GM12878 (cell line): ENCODE results near the gene RENBP. TPM values are rescaled to one million over a fixed set of nuclear protein-coding genes. Genes with fewer than 3 reads are reported as not detected.
A peak's percentile ranks its signal among the peaks of the same experiment; 100 is the strongest.

Experiments used
- CEBPB ChIP-seq, 2 experiments: fragments of 150-350 bp in 1 of 2; IDR thresholded peaks; 2 replicates each; pipeline ENCODE4 v1.6.1; 2012 to 2014; ENCODE audit warnings: low read depth in 2 of 2, low read length in 2 of 2, borderline replicate concordance in 1 of 2, inconsistent platforms in 1 of 2
- KDM1A ChIP-seq: fragments of 200-600 bp; sonication (generic); IDR thresholded peaks from 2 replicates; pipeline ENCODE4 v1.6.1; 2016; ENCODE audit warnings: borderline replicate concordance
- NRF1 ChIP-seq: conservative IDR thresholded peaks from 2 replicates; pipeline ENCODE4 v1.6.1; 2011; ENCODE audit warnings: mild to moderate bottlenecking, low read depth, low read length, improper control_type of control experiment
- PAX8 ChIP-seq: fragments of 450-650 bp; IDR thresholded peaks from 2 replicates; pipeline ENCODE4 v1.6.1; 2017; ENCODE audit warnings: mild to moderate bottlenecking, moderate library complexity
- POLR2A ChIP-seq: IDR thresholded peaks from 2 replicates; pipeline ENCODE4 v1.6.1; 2011; ENCODE audit warnings: low read depth, mild to moderate bottlenecking, low read length
- RAD51 ChIP-seq: fragments of 450-650 bp; IDR thresholded peaks from 2 replicates; pipeline ENCODE4 v1.6.1; 2016; ENCODE audit warnings: moderate library complexity, mild to moderate bottlenecking, inconsistent platforms
- SMAD1 ChIP-seq: fragments of 450-650 bp; IDR thresholded peaks from 2 replicates; pipeline ENCODE4 v1.6.1; 2018; ENCODE audit warnings: mild to moderate bottlenecking, low read depth; ENCODE audit not compliant: partially characterized antibody
- TARDBP ChIP-seq: IDR thresholded peaks from 2 replicates; pipeline ENCODE4 v1.6.1; 2016; ENCODE audit warnings: borderline replicate concordance
- YY1 ChIP-seq: IDR thresholded peaks from 2 replicates; pipeline ENCODE4 v1.6.1; 2011; ENCODE audit warnings: low read depth, mild to moderate bottlenecking, low read length
- polyA plus RNA-seq, 11 experiments: library from polyadenylated mRNA; depleted of rRNA in 4 of 11; unstranded in 6 of 11; stranded (reverse) in 5 of 11; fragments of >200 nt; fragmentation: Nextera tagmentation in 4 of 11; fragmentation: Illumina TruSeq in 1 of 11; extraction: Ambion mirVana in 4 of 11; extraction: Trizol in 1 of 11; gene quantifications; 1 replicate in 1 of 11; 2 replicates in 10 of 11; pipeline versions ENCODE4 v1.2.1 to v1.2.3, GENCODE V29; 2011 to 2016; ENCODE audit warnings: inconsistent platforms in 2 of 11, missing spikeins in 2 of 11, low read depth in 1 of 11
- total RNA-seq, 4 experiments: library from RNA; depleted of rRNA in 3 of 4; stranded (reverse); fragments of >200 nt in 3 of 4; fragmentation: Illumina TruSeq in 1 of 4; extraction: Trizol in 1 of 4; gene quantifications; 2 replicates each; pipeline versions ENCODE4 v1.2.1 to v1.2.3, GENCODE V29; 2013 to 2021
- TF ChIP-seq, protein P1 (sequence below): fragments of 450-650 bp; IDR thresholded peaks from 2 replicates; pipeline ENCODE4 v1.6.1; 2016; ENCODE audit warnings: mild to moderate bottlenecking
- TF ChIP-seq, protein P2 (sequence below): fragments of 150-350 bp; IDR thresholded peaks from 2 replicates; pipeline ENCODE4 v1.6.1; 2014; ENCODE audit warnings: mild to moderate bottlenecking, low read depth, low read length
- TF ChIP-seq, protein P3 (sequence below): IDR thresholded peaks from 2 replicates; pipeline ENCODE4 v1.6.1; 2011; ENCODE audit warnings: mild to moderate bottlenecking, low read depth, low read length, moderate library complexity; ENCODE audit not compliant: insufficient replicate concordance
- TF ChIP-seq, protein P4 (sequence below): fragments of 150-350 bp; IDR thresholded peaks from 2 replicates; pipeline ENCODE4 v1.6.1; 2016; ENCODE audit warnings: low read depth, low read length
- TF ChIP-seq, protein P5 (sequence below): fragments of 450-650 bp; IDR thresholded peaks from 2 replicates; pipeline ENCODE4 v1.6.1; 2017; ENCODE audit warnings: mild to moderate bottlenecking
- TF ChIP-seq, protein P6 (sequence below): fragments of 450-650 bp; IDR thresholded peaks from 2 replicates; pipeline ENCODE4 v1.6.1; 2017; ENCODE audit warnings: mild to moderate bottlenecking, moderate library complexity

RENBP gene
- total and polyA plus RNA-seq, 10 of the 15 experiments (the other 5 are each of a cell fraction or from before 2014, with no cell fraction given) = 0.36 to 4.9 (median 1.8) TPM; not detected in 3

DNA sequence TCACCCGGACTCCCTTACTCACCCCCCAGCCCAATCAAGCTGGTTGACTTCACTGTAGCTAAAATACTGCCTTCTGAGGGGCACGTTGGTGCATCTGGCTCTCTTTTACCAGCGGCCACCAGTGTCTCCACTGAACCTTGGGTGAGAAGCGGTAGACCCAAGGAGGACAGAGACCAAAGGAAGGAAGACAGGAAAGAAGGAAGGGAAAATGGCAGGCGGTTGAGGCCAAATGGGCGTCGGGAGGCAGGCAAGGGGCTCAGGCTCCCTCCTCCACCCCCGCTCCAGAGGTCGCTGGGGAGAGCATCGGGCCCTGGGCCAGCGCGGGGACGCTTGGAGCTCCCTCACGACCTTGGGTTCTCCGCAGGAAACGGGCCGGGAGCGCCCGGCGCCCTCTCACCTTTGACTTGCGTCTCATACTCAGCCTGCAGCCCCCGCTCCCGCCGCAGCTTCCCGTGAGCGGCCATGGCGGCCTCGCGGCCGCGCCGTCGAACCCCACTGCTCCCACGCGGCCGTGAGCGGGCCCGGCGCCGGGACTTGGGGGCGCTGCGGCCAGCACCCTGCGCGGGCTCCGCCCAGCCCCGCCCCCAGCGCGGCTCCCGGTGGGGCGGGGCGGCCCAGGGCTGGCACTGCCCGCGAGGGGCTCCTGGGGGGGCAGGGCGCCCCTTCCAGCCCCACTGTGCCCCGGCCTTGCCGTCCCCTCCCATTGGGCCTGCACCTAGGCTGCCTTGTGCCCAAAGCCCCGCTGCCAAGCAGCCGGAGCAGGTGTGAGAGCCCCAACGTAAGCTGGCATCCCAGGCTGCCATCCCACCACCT lies 18.5 kb downstream of the RENBP start, which contains the start of gene ARHGAP4 (continued):
- TF ChIP-seq, protein P1, sequence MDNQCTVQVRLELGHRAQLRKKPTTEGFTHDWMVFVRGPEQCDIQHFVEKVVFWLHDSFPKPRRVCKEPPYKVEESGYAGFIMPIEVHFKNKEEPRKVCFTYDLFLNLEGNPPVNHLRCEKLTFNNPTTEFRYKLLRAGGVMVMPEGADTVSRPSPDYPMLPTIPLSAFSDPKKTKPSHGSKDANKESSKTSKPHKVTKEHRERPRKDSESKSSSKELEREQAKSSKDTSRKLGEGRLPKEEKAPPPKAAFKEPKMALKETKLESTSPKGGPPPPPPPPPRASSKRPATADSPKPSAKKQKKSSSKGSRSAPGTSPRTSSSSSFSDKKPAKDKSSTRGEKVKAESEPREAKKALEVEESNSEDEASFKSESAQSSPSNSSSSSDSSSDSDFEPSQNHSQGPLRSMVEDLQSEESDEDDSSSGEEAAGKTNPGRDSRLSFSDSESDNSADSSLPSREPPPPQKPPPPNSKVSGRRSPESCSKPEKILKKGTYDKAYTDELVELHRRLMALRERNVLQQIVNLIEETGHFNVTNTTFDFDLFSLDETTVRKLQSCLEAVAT = peak; percentile 17
- TF ChIP-seq YY1 (peak; percentile 80), TARDBP (no peak), CEBPB (IDR thresholded peaks at IDR 0.05; ENCODE audit: borderline replicate concordance in 1 of 2, low read depth in 2 of 2, low read length in 2 of 2) (no peak), POLR2A (peak; percentile 71), PAX8 (no peak), KDM1A (no peak), RAD51 (no peak), SMAD1 (no peak), NRF1 (no peak)
- TF ChIP-seq, protein P2, sequence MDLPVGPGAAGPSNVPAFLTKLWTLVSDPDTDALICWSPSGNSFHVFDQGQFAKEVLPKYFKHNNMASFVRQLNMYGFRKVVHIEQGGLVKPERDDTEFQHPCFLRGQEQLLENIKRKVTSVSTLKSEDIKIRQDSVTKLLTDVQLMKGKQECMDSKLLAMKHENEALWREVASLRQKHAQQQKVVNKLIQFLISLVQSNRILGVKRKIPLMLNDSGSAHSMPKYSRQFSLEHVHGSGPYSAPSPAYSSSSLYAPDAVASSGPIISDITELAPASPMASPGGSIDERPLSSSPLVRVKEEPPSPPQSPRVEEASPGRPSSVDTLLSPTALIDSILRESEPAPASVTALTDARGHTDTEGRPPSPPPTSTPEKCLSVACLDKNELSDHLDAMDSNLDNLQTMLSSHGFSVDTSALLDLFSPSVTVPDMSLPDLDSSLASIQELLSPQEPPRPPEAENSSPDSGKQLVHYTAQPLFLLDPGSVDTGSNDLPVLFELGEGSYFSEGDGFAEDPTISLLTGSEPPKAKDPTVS = no peak
- TF ChIP-seq, protein P3, sequence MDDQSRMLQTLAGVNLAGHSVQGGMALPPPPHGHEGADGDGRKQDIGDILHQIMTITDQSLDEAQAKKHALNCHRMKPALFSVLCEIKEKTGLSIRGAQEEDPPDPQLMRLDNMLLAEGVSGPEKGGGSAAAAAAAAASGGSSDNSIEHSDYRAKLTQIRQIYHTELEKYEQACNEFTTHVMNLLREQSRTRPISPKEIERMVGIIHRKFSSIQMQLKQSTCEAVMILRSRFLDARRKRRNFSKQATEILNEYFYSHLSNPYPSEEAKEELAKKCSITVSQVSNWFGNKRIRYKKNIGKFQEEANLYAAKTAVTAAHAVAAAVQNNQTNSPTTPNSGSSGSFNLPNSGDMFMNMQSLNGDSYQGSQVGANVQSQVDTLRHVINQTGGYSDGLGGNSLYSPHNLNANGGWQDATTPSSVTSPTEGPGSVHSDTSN = no peak
- TF ChIP-seq, protein P4, sequence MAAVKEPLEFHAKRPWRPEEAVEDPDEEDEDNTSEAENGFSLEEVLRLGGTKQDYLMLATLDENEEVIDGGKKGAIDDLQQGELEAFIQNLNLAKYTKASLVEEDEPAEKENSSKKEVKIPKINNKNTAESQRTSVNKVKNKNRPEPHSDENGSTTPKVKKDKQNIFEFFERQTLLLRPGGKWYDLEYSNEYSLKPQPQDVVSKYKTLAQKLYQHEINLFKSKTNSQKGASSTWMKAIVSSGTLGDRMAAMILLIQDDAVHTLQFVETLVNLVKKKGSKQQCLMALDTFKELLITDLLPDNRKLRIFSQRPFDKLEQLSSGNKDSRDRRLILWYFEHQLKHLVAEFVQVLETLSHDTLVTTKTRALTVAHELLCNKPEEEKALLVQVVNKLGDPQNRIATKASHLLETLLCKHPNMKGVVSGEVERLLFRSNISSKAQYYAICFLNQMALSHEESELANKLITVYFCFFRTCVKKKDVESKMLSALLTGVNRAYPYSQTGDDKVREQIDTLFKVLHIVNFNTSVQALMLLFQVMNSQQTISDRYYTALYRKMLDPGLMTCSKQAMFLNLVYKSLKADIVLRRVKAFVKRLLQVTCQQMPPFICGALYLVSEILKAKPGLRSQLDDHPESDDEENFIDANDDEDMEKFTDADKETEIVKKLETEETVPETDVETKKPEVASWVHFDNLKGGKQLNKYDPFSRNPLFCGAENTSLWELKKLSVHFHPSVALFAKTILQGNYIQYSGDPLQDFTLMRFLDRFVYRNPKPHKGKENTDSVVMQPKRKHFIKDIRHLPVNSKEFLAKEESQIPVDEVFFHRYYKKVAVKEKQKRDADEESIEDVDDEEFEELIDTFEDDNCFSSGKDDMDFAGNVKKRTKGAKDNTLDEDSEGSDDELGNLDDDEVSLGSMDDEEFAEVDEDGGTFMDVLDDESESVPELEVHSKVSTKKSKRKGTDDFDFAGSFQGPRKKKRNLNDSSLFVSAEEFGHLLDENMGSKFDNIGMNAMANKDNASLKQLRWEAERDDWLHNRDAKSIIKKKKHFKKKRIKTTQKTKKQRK = no peak
- TF ChIP-seq, protein P5, sequence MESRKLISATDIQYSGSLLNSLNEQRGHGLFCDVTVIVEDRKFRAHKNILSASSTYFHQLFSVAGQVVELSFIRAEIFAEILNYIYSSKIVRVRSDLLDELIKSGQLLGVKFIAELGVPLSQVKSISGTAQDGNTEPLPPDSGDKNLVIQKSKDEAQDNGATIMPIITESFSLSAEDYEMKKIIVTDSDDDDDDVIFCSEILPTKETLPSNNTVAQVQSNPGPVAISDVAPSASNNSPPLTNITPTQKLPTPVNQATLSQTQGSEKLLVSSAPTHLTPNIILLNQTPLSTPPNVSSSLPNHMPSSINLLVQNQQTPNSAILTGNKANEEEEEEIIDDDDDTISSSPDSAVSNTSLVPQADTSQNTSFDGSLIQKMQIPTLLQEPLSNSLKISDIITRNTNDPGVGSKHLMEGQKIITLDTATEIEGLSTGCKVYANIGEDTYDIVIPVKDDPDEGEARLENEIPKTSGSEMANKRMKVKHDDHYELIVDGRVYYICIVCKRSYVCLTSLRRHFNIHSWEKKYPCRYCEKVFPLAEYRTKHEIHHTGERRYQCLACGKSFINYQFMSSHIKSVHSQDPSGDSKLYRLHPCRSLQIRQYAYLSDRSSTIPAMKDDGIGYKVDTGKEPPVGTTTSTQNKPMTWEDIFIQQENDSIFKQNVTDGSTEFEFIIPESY = no peak
- TF ChIP-seq, protein P6, sequence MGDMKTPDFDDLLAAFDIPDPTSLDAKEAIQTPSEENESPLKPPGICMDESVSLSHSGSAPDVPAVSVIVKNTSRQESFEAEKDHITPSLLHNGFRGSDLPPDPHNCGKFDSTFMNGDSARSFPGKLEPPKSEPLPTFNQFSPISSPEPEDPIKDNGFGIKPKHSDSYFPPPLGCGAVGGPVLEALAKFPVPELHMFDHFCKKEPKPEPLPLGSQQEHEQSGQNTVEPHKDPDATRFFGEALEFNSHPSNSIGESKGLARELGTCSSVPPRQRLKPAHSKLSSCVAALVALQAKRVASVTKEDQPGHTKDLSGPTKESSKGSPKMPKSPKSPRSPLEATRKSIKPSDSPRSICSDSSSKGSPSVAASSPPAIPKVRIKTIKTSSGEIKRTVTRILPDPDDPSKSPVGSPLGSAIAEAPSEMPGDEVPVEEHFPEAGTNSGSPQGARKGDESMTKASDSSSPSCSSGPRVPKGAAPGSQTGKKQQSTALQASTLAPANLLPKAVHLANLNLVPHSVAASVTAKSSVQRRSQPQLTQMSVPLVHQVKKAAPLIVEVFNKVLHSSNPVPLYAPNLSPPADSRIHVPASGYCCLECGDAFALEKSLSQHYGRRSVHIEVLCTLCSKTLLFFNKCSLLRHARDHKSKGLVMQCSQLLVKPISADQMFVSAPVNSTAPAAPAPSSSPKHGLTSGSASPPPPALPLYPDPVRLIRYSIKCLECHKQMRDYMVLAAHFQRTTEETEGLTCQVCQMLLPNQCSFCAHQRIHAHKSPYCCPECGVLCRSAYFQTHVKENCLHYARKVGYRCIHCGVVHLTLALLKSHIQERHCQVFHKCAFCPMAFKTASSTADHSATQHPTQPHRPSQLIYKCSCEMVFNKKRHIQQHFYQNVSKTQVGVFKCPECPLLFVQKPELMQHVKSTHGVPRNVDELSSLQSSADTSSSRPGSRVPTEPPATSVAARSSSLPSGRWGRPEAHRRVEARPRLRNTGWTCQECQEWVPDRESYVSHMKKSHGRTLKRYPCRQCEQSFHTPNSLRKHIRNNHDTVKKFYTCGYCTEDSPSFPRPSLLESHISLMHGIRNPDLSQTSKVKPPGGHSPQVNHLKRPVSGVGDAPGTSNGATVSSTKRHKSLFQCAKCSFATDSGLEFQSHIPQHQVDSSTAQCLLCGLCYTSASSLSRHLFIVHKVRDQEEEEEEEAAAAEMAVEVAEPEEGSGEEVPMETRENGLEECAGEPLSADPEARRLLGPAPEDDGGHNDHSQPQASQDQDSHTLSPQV = no peak
